HEK293 (cell line): ENCODE results near the gene FILIP1L.

Source experiments
- CTCF ChIA-PET: fragments of 350-600 bp; formaldehyde crosslinking; extraction: SDS; loops from one replicate; lab custom pipeline; 2021; ENCODE audit warnings: antibody characterized with exemption; lab: Yijun Ruan, JAX
- POLR2A ChIA-PET: fragments of 300-600 bp; formaldehyde crosslinking; extraction: SDS; loops from one replicate; lab custom pipeline; 2020; ENCODE audit warnings: antibody characterized with exemption, inconsistent platforms; lab: Yijun Ruan, JAX
- H3K27ac ChIP-seq: fragments of 200-500 bp; sonication (Bioruptor generic); 2 replicates; pipeline ENCODE4 v1.5.1; 2014; ENCODE audit warnings: low read depth, low read length, control low read depth, inconsistent platforms; ENCODE audit errors: extremely low read depth
- H3K36me3 ChIP-seq, 2 experiments: fragments of 200-500 bp in 1 of 2; sonication (Bioruptor generic) in 1 of 2; 1 replicate in 1 of 2; 2 replicates in 1 of 2; pipeline ENCODE4 v1.5.1; 2014 to 2017; ENCODE audit warnings: inconsistent platforms in 2 of 2, low read length in 2 of 2; ENCODE audit not compliant: control insufficient read depth in 2 of 2, insufficient read depth in 1 of 2
- H3K4me1 ChIP-seq: fragments of 200-500 bp; sonication (Bioruptor generic); 2 replicates; pipeline ENCODE4 v1.5.1; 2014; ENCODE audit warnings: mild to moderate bottlenecking, low read length, inconsistent platforms; ENCODE audit not compliant: control insufficient read depth, insufficient read depth
- H3K4me3 ChIP-seq: 2 replicates; pipeline ENCODE4 v1.5.1; 2011; ENCODE audit warnings: low read depth, mild to moderate bottlenecking, control low read depth, low read length, moderate library complexity
- H3K9me3 ChIP-seq: fragments of 200-500 bp; sonication (Bioruptor generic); 2 replicates; pipeline ENCODE4 v1.5.1; 2014; ENCODE audit warnings: low read depth, low read length, inconsistent platforms; ENCODE audit not compliant: control insufficient read depth, insufficient read depth
- GLI4 ChIP-seq: fragments of 450-650 bp; formaldehyde crosslinking; IDR thresholded peaks from 2 replicates; pipeline ENCODE4 v1.5.1; 2016; ENCODE audit warnings: missing biosample characterization, missing genetic modification characterization
- SCRT1 ChIP-seq: fragments of 450-650 bp; formaldehyde crosslinking; IDR thresholded peaks from 2 replicates; pipeline ENCODE4 v1.5.1; 2016; ENCODE audit warnings: missing biosample characterization, missing genetic modification characterization, borderline replicate concordance
- SETDB1 ChIP-seq: IDR thresholded peaks from one replicate; pipeline ENCODE4 v1.6.1; 2017; ENCODE audit warnings: mild to moderate bottlenecking, low read length, moderate library complexity, mixed read lengths; ENCODE audit not compliant: insufficient read length
- ZBTB44 ChIP-seq: fragments of 450-650 bp; IDR thresholded peaks from 2 replicates; pipeline ENCODE4 v1.5.1; 2018; ENCODE audit warnings: missing biosample characterization, mild to moderate bottlenecking, missing genetic modification characterization
- ZBTB48 ChIP-seq: fragments of 450-650 bp; formaldehyde crosslinking; IDR thresholded peaks from 2 replicates; pipeline ENCODE4 v1.5.1; 2016; ENCODE audit warnings: missing biosample characterization, missing genetic modification characterization
- ZNF133 ChIP-seq: fragments of 450-650 bp; formaldehyde crosslinking; IDR thresholded peaks from 2 replicates; pipeline ENCODE4 v1.5.1; 2016; ENCODE audit warnings: missing biosample characterization, missing genetic modification characterization
- ZNF140 ChIP-seq: fragments of 450-650 bp; formaldehyde crosslinking; IDR thresholded peaks from 2 replicates; pipeline ENCODE4 v1.5.1; 2016; ENCODE audit warnings: missing biosample characterization, missing genetic modification characterization
- ZNF214 ChIP-seq: fragments of 450-650 bp; formaldehyde crosslinking; IDR thresholded peaks from 2 replicates; pipeline ENCODE4 v1.5.1; 2017; ENCODE audit warnings: missing biosample characterization, mild to moderate bottlenecking, missing genetic modification characterization, borderline replicate concordance
- ZNF274 ChIP-seq, 2 experiments: fragments of 200-500 bp in 1 of 2; fragments of 450-650 bp in 1 of 2; sonication (Bioruptor generic) in 1 of 2; formaldehyde crosslinking in 1 of 2; IDR thresholded peaks; 2 replicates each; pipeline versions ENCODE4 v1.5.1 to v1.6.1; 2014 to 2016; ENCODE audit warnings: borderline replicate concordance in 1 of 2, inconsistent platforms in 1 of 2, low read length in 1 of 2, missing biosample characterization in 1 of 2, missing genetic modification characterization in 1 of 2
- ZNF362 ChIP-seq: fragments of 450-650 bp; formaldehyde crosslinking; IDR thresholded peaks from 2 replicates; pipeline ENCODE4 v1.5.1; 2016; ENCODE audit warnings: missing biosample characterization, missing genetic modification characterization
- ZNF366 ChIP-seq: fragments of 450-650 bp; formaldehyde crosslinking; conservative IDR thresholded peaks from 2 replicates; pipeline ENCODE4 v1.5.1; 2016; ENCODE audit warnings: missing biosample characterization, missing genetic modification characterization
- ZNF37A ChIP-seq: fragments of 450-650 bp; IDR thresholded peaks from 2 replicates; pipeline ENCODE4 v1.5.1; 2018; ENCODE audit warnings: missing biosample characterization, missing genetic modification characterization
- ZNF449 ChIP-seq: fragments of 450-650 bp; formaldehyde crosslinking; IDR thresholded peaks from 2 replicates; pipeline ENCODE4 v1.5.1; 2017; ENCODE audit warnings: missing biosample characterization, mild to moderate bottlenecking, missing genetic modification characterization, moderate library complexity
- ZNF555 ChIP-seq: fragments of 450-650 bp; formaldehyde crosslinking; conservative IDR thresholded peaks from 2 replicates; pipeline ENCODE4 v1.5.1; 2017; ENCODE audit warnings: missing biosample characterization, mild to moderate bottlenecking, missing genetic modification characterization, inconsistent platforms
- ZNF560 ChIP-seq: fragments of 450-650 bp; formaldehyde crosslinking; IDR thresholded peaks from 2 replicates; pipeline ENCODE4 v1.5.1; 2017; ENCODE audit warnings: missing biosample characterization, missing genetic modification characterization, borderline replicate concordance
- ZNF600 ChIP-seq: fragments of 450-650 bp; formaldehyde crosslinking; IDR thresholded peaks from 2 replicates; pipeline ENCODE4 v1.5.1; 2016; ENCODE audit warnings: missing biosample characterization, missing genetic modification characterization
- ZNF645 ChIP-seq: fragments of 450-650 bp; formaldehyde crosslinking; IDR thresholded peaks from 2 replicates; pipeline ENCODE4; 2016; ENCODE audit warnings: missing biosample characterization, missing genetic modification characterization
- ZNF701 ChIP-seq: fragments of 450-650 bp; formaldehyde crosslinking; IDR thresholded peaks from 2 replicates; pipeline ENCODE4 v1.5.1; 2016; ENCODE audit warnings: missing biosample characterization, missing genetic modification characterization
- TF ChIP-seq, protein P1 (sequence below): fragments of 450-650 bp; formaldehyde crosslinking; IDR thresholded peaks from 2 replicates; pipeline ENCODE4 v1.5.1; 2016; ENCODE audit warnings: missing biosample characterization, missing genetic modification characterization
- TF ChIP-seq, protein P2 (sequence below): fragments of 450-650 bp; formaldehyde crosslinking; IDR thresholded peaks from 2 replicates; pipeline ENCODE4 v1.5.1; 2016; ENCODE audit warnings: missing biosample characterization, missing genetic modification characterization

The FILIP1L gene

DNA sequence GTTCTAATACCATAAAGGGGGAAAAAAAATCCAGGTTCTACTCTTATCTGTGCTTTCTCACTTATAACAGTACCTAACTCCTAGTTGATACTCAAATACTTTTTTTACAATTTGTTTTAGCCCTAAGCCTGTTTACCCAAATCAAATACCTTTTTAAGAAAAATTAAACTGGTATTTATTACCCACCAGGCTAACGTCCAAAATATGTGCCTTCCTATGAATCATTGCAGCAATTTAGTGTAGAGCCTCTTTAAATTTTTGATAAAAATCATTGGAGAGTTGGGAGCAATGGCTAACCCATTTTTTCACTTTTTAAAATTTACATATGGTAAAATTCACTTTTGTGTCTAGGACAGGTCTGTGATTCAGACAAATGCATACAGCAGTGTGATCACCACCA, 27.9 kb downstream of the FILIP1L start:
- Histone ChIP-seq H3K4me1 (no peaks in the 10 kb centered on the region), H3K4me3 (no peak overlapping the region), H3K27ac (no peak overlapping the region), H3K36me3 (no peaks in the 10 kb centered on the region), H3K9me3 (no peaks in the 10 kb centered on the region)
- CTCF ChIA-PET: interaction anchor here (1.7 kb wide), 1 partner anchor 13 kb away, joined by 6 read pairs; no protein-coding TSS in a partner anchor
- no peak for TF ChIP-seq ZNF37A
- TF ChIP-seq ZNF140 (tag by site-specific recombination): no peak
- TF ChIP-seq, protein P1, sequence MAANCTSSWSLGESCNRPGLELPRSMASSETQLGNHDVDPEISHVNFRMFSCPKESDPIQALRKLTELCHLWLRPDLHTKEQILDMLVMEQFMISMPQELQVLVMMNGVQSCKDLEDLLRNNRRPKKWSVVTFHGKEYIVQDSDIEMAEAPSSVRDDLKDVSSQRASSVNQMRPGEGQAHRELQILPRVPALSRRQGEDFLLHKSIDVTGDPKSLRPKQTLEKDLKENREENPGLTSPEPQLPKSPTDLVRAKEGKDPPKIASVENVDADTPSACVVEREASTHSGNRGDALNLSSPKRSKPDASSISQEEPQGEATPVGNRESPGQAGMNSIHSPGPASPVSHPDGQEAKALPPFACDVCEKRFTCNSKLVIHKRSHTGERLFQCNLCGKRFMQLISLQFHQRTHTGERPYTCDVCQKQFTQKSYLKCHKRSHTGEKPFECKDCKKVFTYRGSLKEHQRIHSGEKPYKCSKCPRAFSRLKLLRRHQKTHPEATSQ (tag by site-specific recombination): no peak
- no peak for TF ChIP-seq ZNF701 (tag by site-specific recombination)
- TF ChIP-seq SCRT1 (tag by site-specific recombination): no peak
- TF ChIP-seq ZBTB48 (tag by site-specific recombination): no peak
- no peak for TF ChIP-seq ZNF362
- TF ChIP-seq ZNF214: no peak
- TF ChIP-seq ZNF366: no peak
- TF ChIP-seq ZNF449 (tag by site-specific recombination): no peak
- no peak for TF ChIP-seq SETDB1
- TF ChIP-seq, protein P2, sequence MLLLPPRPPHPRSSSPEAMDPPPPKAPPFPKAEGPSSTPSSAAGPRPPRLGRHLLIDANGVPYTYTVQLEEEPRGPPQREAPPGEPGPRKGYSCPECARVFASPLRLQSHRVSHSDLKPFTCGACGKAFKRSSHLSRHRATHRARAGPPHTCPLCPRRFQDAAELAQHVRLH: no peak
- TF ChIP-seq ZNF560 (tag by site-specific recombination): no peak
- no peak for TF ChIP-seq ZBTB44 (tag by site-specific recombination)
- no peak for TF ChIP-seq ZNF274 (IDR thresholded peaks at IDR 0.05; ENCODE audit: low read length)
- TF ChIP-seq ZNF274 (tag by site-specific recombination; IDR thresholded peaks at IDR 0.05; ENCODE audit: borderline replicate concordance): no peak
- TF ChIP-seq ZNF133 (tag by site-specific recombination): no peak
- no peak for TF ChIP-seq ZNF600 (tag by site-specific recombination)
- no peak for TF ChIP-seq GLI4 (tag by site-specific recombination)
- POLR2A ChIA-PET: no interaction called here

DNA sequence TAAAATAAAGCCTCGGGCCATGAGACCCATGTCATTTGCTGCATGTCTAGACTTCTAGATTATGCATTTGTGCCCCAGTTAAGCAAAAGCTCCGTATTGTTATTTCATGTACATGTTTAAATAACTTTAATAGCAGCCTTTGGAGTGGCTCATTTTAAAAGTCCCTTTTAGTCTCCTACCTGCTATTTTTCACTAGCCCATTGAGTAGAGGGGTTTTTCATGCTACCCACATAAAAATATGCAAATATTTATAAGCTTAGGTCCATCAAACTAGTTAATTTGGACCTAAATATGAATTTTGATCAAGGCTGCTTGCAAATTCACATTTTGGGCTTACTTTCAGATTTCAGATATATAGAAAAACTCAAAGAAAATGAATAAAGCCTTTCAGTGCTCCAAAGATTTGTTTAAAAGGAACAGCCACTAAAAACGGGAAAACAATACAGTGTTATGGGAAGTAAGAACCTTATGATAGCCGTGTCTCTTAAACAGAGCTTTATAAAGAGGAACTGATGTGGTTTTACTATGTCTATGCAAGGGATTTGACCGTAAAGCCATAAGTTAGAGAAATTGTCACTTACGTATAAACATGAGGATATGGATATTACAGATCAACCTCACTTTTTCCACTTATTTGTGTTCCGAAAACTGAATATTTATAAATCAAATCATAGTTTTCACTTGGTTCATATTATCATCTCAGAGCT, 30.0 kb downstream of the FILIP1L start:
- no peaks in the 10 kb centered on the region for H3K4me1 ChIP-seq
- no peak overlapping the region for H3K4me3 ChIP-seq
- H3K36me3 ChIP-seq: no peaks in the 10 kb centered on the region
- CTCF ChIA-PET: interaction anchor here (0.7 to 1.0 kb wide), 3 partner anchors 15 to 26 kb away, joined by 3 read pairs; no protein-coding TSS in a partner anchor
- H3K9me3 ChIP-seq: no peaks in the 10 kb centered on the region
- no peak for TF ChIP-seq ZNF645
- no peak for TF ChIP-seq ZNF555
- POLR2A ChIA-PET: no interaction called here
- H3K27ac ChIP-seq: no peak overlapping the region
